ENCODE measurements around the gene PSME3IP1.

DNA sequence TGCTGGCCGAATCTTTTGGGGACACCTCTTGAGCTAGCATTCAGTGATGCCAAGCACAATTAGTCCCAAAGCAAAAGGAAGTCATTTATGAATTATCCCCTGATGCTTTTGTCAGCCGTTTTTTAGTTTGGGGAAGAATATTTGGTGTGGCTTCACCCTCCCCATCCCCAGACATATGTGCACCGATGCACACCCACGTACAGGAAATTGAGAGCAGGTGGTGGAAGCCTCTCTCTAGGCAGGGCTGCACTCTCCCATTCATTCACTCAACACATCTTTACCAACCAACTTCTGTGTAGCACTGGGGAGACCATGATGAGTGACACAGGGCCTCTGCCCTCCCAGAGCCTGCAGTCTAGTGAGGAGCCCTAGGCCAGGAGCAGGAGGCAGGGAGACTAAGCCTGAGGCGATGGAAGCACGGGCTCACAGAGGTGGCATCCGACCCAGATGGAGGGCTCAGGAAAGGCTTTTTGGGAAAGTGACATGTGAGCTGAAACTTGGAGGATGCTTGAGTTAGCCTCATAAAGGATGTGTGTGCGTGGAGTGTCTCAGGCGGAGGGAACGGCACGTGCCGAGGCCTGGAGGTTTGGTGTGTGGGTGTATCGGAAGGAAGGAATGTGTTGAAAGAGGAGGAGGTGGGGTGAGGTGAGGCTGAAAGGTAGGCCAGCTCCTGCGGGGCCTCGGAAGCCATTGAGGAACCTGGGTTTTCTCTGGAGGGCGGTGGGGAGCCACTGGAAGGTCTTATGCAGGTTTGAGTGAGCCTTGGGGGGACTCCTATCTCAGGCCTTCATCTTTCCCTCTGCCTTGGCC is 43.8 kb downstream of the PSME3IP1 start:
- TF ChIP-seq EZH2phosphoT487 (IDR thresholded peaks at IDR 0.05; ENCODE audit: unreplicated experiment) (no peak), EZH2 (IDR thresholded peaks at IDR 0.05; ENCODE audit: low read depth, unreplicated experiment) (no peak), REST (IDR thresholded peaks at IDR 0.05; ENCODE audit: unreplicated experiment) (no peak), POLR2AphosphoS5 (IDR thresholded peaks at IDR 0.05; ENCODE audit: low read depth) (no peak), ZNF114 (CRISPR knock-in tag; IDR thresholded peaks at IDR 0.05) (no peak), CREB1 (CRISPR knock-in tag; IDR thresholded peaks at IDR 0.05; ENCODE audit: low read depth) (no peak)
- TF ChIP-seq, protein P1, sequence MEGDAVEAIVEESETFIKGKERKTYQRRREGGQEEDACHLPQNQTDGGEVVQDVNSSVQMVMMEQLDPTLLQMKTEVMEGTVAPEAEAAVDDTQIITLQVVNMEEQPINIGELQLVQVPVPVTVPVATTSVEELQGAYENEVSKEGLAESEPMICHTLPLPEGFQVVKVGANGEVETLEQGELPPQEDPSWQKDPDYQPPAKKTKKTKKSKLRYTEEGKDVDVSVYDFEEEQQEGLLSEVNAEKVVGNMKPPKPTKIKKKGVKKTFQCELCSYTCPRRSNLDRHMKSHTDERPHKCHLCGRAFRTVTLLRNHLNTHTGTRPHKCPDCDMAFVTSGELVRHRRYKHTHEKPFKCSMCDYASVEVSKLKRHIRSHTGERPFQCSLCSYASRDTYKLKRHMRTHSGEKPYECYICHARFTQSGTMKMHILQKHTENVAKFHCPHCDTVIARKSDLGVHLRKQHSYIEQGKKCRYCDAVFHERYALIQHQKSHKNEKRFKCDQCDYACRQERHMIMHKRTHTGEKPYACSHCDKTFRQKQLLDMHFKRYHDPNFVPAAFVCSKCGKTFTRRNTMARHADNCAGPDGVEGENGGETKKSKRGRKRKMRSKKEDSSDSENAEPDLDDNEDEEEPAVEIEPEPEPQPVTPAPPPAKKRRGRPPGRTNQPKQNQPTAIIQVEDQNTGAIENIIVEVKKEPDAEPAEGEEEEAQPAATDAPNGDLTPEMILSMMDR (conservative IDR thresholded peaks at IDR 0.05; ENCODE audit: low read depth in 2 of 2): no peak
- TF ChIP-seq, protein P2, sequence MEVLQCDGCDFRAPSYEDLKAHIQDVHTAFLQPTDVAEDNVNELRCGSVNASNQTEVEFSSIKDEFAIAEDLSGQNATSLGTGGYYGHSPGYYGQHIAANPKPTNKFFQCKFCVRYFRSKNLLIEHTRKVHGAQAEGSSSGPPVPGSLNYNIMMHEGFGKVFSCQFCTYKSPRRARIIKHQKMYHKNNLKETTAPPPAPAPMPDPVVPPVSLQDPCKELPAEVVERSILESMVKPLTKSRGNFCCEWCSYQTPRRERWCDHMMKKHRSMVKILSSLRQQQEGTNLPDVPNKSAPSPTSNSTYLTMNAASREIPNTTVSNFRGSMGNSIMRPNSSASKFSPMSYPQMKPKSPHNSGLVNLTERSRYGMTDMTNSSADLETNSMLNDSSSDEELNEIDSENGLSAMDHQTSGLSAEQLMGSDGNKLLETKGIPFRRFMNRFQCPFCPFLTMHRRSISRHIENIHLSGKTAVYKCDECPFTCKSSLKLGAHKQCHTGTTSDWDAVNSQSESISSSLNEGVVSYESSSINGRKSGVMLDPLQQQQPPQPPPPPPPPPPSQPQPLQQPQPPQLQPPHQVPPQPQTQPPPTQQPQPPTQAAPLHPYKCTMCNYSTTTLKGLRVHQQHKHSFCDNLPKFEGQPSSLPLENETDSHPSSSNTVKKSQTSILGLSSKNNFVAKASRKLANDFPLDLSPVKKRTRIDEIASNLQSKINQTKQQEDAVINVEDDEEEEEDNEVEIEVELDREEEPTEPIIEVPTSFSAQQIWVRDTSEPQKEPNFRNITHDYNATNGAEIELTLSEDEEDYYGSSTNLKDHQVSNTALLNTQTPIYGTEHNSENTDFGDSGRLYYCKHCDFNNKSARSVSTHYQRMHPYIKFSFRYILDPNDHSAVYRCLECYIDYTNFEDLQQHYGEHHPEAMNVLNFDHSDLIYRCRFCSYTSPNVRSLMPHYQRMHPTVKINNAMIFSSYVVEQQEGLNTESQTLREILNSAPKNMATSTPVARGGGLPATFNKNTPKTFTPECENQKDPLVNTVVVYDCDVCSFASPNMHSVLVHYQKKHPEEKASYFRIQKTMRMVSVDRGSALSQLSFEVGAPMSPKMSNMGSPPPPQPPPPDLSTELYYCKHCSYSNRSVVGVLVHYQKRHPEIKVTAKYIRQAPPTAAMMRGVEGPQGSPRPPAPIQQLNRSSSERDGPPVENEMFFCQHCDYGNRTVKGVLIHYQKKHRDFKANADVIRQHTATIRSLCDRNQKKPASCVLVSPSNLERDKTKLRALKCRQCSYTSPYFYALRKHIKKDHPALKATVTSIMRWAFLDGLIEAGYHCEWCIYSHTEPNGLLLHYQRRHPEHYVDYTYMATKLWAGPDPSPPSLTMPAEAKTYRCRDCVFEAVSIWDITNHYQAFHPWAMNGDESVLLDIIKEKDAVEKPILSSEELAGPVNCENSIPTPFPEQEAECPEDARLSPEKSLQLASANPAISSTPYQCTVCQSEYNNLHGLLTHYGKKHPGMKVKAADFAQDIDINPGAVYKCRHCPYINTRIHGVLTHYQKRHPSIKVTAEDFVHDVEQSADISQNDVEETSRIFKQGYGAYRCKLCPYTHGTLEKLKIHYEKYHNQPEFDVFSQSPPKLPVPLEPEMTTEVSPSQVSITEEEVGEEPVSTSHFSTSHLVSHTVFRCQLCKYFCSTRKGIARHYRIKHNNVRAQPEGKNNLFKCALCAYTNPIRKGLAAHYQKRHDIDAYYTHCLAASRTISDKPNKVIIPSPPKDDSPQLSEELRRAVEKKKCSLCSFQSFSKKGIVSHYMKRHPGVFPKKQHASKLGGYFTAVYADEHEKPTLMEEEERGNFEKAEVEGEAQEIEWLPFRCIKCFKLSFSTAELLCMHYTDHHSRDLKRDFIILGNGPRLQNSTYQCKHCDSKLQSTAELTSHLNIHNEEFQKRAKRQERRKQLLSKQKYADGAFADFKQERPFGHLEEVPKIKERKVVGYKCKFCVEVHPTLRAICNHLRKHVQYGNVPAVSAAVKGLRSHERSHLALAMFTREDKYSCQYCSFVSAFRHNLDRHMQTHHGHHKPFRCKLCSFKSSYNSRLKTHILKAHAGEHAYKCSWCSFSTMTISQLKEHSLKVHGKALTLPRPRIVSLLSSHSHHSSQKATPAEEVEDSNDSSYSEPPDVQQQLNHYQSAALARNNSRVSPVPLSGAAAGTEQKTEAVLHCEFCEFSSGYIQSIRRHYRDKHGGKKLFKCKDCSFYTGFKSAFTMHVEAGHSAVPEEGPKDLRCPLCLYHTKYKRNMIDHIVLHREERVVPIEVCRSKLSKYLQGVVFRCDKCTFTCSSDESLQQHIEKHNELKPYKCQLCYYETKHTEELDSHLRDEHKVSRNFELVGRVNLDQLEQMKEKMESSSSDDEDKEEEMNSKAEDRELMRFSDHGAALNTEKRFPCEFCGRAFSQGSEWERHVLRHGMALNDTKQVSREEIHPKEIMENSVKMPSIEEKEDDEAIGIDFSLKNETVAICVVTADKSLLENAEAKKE (CRISPR knock-in tag; IDR thresholded peaks at IDR 0.05): no peak

Data from GM23338 (cell line).